Left ventricle myocardium inferior (tissue), 1 donor: ENCODE measurements around the gene MAMSTR. TPM values are rescaled to one million over a fixed set of nuclear protein-coding genes. Genes with fewer than 3 reads are reported as not detected.

Source experiments
- DNase-seq: peaks from one replicate; pipeline ENCODE4 v3.0.0-alpha.2; 2020
- H3K27ac ChIP-seq: fragments of 200-600 bp; replicated peaks from 2 replicates; pipeline ENCODE4 v1.8.0; 2021
- H3K27me3 ChIP-seq: fragments of 200-600 bp; 2 replicates; pipeline ENCODE4 v1.8.0; 2021; ENCODE audit warnings: low read depth
- H3K36me3 ChIP-seq: fragments of 200-600 bp; 2 replicates; pipeline ENCODE4 v1.8.0; 2021
- H3K4me1 ChIP-seq: fragments of 200-600 bp; 2 replicates; pipeline ENCODE4 v1.8.0; 2021
- H3K4me3 ChIP-seq: fragments of 200-600 bp; 2 replicates; pipeline ENCODE4 v1.8.0; 2021; ENCODE audit warnings: mild to moderate bottlenecking, moderate library complexity
- H3K9me3 ChIP-seq: fragments of 200-600 bp; replicated peaks from 2 replicates; pipeline ENCODE4 v1.8.0; 2021
- CTCF ChIP-seq: fragments of 200-600 bp; IDR thresholded peaks from 2 replicates; pipeline ENCODE4 v1.8.0; 2021; ENCODE audit warnings: antibody characterized with exemption, mild to moderate bottlenecking, borderline replicate concordance
- intact Hi-C: fragments of 100-400 bp; cut with micrococcal nuclease; formaldehyde crosslinking; loops from one replicate; pipeline ENCODE4 v1.11.0; 2022
- total RNA-seq: library from RNA; stranded (reverse); fragmentation: NEBNext Ultra II Directional; extraction: Animal tissue kit (Norgen Biotek cat#: 25700); gene quantifications from one replicate; pipeline ENCODE4 v1.2.1, GENCODE V29; 2021
- donor health status: DM: no; HTN: yes; CAD: no; lungs with severe emphysema.

The MAMSTR gene
- total RNA-seq, 1 donor from 2014 or later: 1.8 TPM

- Histone ChIP-seq H3K27me3 (no peaks in the 10 kb centered on the region), H3K27ac (no peak overlapping the region), H3K4me1 (peaks cover 9% of the 10 kb centered on the region), H3K9me3 (no peaks in the 10 kb centered on the region), H3K4me3 (no peak overlapping the region), H3K36me3 (no peaks in the 10 kb centered on the region)
- DNase-seq: no peak
- intact Hi-C loops: no loop called here
- no peak for TF ChIP-seq CTCF
Measured at GRCh38 chr19:48670699-48671445, 48.7 kb downstream of the MAMSTR start.

- TF ChIP-seq CTCF: no peak
Measured at GRCh38 chr19:48669903-48670668, 49.4 kb downstream of the MAMSTR start.

GRCh38 chr19:48668761-48669160 is 50.8 kb downstream of the MAMSTR start:
- Histone ChIP-seq H3K27ac (no peak overlapping the region), H3K27me3 (no peaks in the 10 kb centered on the region), H3K4me1 (no peaks in the 10 kb centered on the region), H3K9me3 (no peaks in the 10 kb centered on the region), H3K4me3 (no peak overlapping the region), H3K36me3 (no peaks in the 10 kb centered on the region)
- intact Hi-C loops: no loop called here
- no peak for TF ChIP-seq CTCF
- DNase-seq: no peak

More at GRCh38 chr19:48669903-48670668, 49.4 kb downstream of the MAMSTR start:
- H3K9me3 ChIP-seq: no peaks in the 10 kb centered on the region
- intact Hi-C loops: no loop called here
- H3K4me1 ChIP-seq: peaks cover 2% of the 10 kb centered on the region
- no peaks in the 10 kb centered on the region for H3K36me3 ChIP-seq
- DNase-seq: no peak
- no peaks in the 10 kb centered on the region for H3K27me3 ChIP-seq
- H3K4me3 ChIP-seq: no peak overlapping the region
- H3K27ac ChIP-seq: no peak overlapping the region

GRCh38 chr19:48668332-48668731 is 51.2 kb downstream of the MAMSTR start:
- no peaks in the 10 kb centered on the region for H3K4me1 ChIP-seq
- H3K4me3 ChIP-seq: no peak overlapping the region
- H3K27ac ChIP-seq: no peak overlapping the region
- H3K9me3 ChIP-seq: no peaks in the 10 kb centered on the region
- no peak for DNase-seq
- no peaks in the 10 kb centered on the region for H3K36me3 ChIP-seq
- H3K27me3 ChIP-seq: no peaks in the 10 kb centered on the region
- intact Hi-C loops: no loop called here
- no peak for TF ChIP-seq CTCF

GRCh38 chr19:48665786-48666185 is 53.7 kb downstream of the MAMSTR start:
- no peak for DNase-seq
- Histone ChIP-seq H3K9me3 (no peaks in the 10 kb centered on the region), H3K27ac (no peak overlapping the region), H3K36me3 (no peaks in the 10 kb centered on the region), H3K27me3 (no peaks in the 10 kb centered on the region), H3K4me1 (peaks cover 6% of the 10 kb centered on the region), H3K4me3 (no peak overlapping the region)
- TF ChIP-seq CTCF: no peak
- intact Hi-C loops: no loop called here
